ENCODE measurements around the gene TTBK1. TPM values are rescaled to one million over a fixed set of nuclear protein-coding genes. Genes with fewer than 3 reads are reported as not detected.

The TTBK1 gene
- total RNA-seq, 1 experiment from 2014 or later = not detected

- TF ChIP-seq, protein P1, sequence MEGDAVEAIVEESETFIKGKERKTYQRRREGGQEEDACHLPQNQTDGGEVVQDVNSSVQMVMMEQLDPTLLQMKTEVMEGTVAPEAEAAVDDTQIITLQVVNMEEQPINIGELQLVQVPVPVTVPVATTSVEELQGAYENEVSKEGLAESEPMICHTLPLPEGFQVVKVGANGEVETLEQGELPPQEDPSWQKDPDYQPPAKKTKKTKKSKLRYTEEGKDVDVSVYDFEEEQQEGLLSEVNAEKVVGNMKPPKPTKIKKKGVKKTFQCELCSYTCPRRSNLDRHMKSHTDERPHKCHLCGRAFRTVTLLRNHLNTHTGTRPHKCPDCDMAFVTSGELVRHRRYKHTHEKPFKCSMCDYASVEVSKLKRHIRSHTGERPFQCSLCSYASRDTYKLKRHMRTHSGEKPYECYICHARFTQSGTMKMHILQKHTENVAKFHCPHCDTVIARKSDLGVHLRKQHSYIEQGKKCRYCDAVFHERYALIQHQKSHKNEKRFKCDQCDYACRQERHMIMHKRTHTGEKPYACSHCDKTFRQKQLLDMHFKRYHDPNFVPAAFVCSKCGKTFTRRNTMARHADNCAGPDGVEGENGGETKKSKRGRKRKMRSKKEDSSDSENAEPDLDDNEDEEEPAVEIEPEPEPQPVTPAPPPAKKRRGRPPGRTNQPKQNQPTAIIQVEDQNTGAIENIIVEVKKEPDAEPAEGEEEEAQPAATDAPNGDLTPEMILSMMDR (conservative IDR thresholded peaks at IDR 0.05; ENCODE audit: low read depth, low read length) = no peak
- no peak for TF ChIP-seq EZH2 (IDR thresholded peaks at IDR 0.05; ENCODE audit: borderline replicate concordance, low read depth, low read length, poor library complexity, severe bottlenecking)
Measured at GRCh38 chr6:43310134-43310533, 66.9 kb downstream of the TTBK1 start.

DNA sequence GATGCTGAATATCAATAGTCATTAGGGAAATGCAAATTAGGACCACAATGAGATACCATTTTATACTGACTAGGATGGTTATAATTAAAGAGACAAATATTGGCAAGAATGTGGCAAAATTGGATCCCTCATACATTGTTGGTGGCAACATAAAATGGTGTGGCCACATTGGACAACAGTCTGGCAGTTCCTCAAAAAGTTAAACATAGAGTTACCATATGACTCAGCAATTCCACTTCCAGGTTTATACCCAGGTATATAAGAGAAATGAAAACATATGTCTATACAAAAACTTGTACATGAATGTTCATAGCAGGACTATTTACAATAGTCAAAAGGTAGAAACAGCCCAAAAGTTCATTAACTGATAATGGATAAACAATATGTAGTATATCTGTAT lies 67.3 kb downstream of the TTBK1 start:
- DNase-seq (ENCODE audit: low spot score) = no peak
- BruUV-seq (replicated peaks) = no TSS peak
- POLR2A ChIA-PET (ENCODE audit: low non-redundant PET) = no interaction called here

More at GRCh38 chr6:43310134-43310533, 66.9 kb downstream of the TTBK1 start:
- Histone ChIP-seq H3K36me3 (ENCODE audit: insufficient read depth, low read length, poor library complexity, severe bottlenecking) (no peaks in the 10 kb centered on the region), H3K27me3 (replicated peaks; ENCODE audit: insufficient read depth, low read depth, low read length, poor library complexity) (no peaks in the 10 kb centered on the region), H3K9me3 (ENCODE audit: low read depth, low read length, poor library complexity, severe bottlenecking) (no peaks in the 10 kb centered on the region), H3K27ac (ENCODE audit: low read depth, low read length, poor library complexity, severe bottlenecking) (no peak overlapping the region), H3K4me1 (ENCODE audit: insufficient read depth, low read length, poor library complexity, severe bottlenecking) (no peaks in the 10 kb centered on the region), H3K4me3 (ENCODE audit: low read depth, low read length, poor library complexity, severe bottlenecking) (no peak overlapping the region)
- no TSS peak for BruUV-seq (replicated peaks)
- intact Hi-C loops (cut with micrococcal nuclease; ENCODE audit: unreplicated experiment) = no loop called here
- CTCF ChIA-PET = no interaction called here
- POLR2A ChIA-PET (ENCODE audit: low non-redundant PET) = no interaction called here
- DNase-seq (ENCODE audit: low spot score) = no peak

GRCh38 chr6:43311666-43312065 lies 68.4 kb downstream of the TTBK1 start:
- TF ChIP-seq, protein P1 (conservative IDR thresholded peaks at IDR 0.05; ENCODE audit: low read depth, low read length) = no peak
- TF ChIP-seq EZH2 (IDR thresholded peaks at IDR 0.05; ENCODE audit: borderline replicate concordance, low read depth, low read length, poor library complexity, severe bottlenecking) = no peak
- intact Hi-C loops (cut with micrococcal nuclease; ENCODE audit: unreplicated experiment) = no loop called here

More for the DNA sequence above, 67.3 kb downstream of the TTBK1 start:
- CTCF ChIA-PET = no interaction called here
- no peak for TF ChIP-seq EZH2 (IDR thresholded peaks at IDR 0.05; ENCODE audit: borderline replicate concordance, low read depth, low read length, poor library complexity, severe bottlenecking)
- TF ChIP-seq, protein P1 (conservative IDR thresholded peaks at IDR 0.05; ENCODE audit: low read depth, low read length) = no peak
- no peaks in the 10 kb centered on the region for H3K36me3 ChIP-seq (ENCODE audit: insufficient read depth, low read length, poor library complexity, severe bottlenecking)
- no peaks in the 10 kb centered on the region for H3K4me1 ChIP-seq (ENCODE audit: insufficient read depth, low read length, poor library complexity, severe bottlenecking)
- no peak overlapping the region for H3K27ac ChIP-seq (ENCODE audit: low read depth, low read length, poor library complexity, severe bottlenecking)
- no peak overlapping the region for H3K4me3 ChIP-seq (ENCODE audit: low read depth, low read length, poor library complexity, severe bottlenecking)
- intact Hi-C loops (cut with micrococcal nuclease; ENCODE audit: unreplicated experiment) = no loop called here
- H3K27me3 ChIP-seq (replicated peaks; ENCODE audit: insufficient read depth, low read depth, low read length, poor library complexity) = no peaks in the 10 kb centered on the region
- no peaks in the 10 kb centered on the region for H3K9me3 ChIP-seq (ENCODE audit: low read depth, low read length, poor library complexity, severe bottlenecking)

More at GRCh38 chr6:43311666-43312065, 68.4 kb downstream of the TTBK1 start:
- H3K36me3 ChIP-seq (ENCODE audit: insufficient read depth, low read length, poor library complexity, severe bottlenecking) = no peaks in the 10 kb centered on the region
- no peak overlapping the region for H3K4me3 ChIP-seq (ENCODE audit: low read depth, low read length, poor library complexity, severe bottlenecking)
- no peaks in the 10 kb centered on the region for H3K4me1 ChIP-seq (ENCODE audit: insufficient read depth, low read length, poor library complexity, severe bottlenecking)
- H3K9me3 ChIP-seq (ENCODE audit: low read depth, low read length, poor library complexity, severe bottlenecking) = no peaks in the 10 kb centered on the region
- POLR2A ChIA-PET (ENCODE audit: low non-redundant PET) = interaction anchor here (0.6 kb wide), 1 partner anchor 15 kb away, joined by 3 read pairs; no protein-coding TSS in a partner anchor
- CTCF ChIA-PET = interaction anchor here (0.6 kb wide), 2 partner anchors 356 to 411 kb away, joined by 3 to 4 read pairs; no protein-coding TSS in a partner anchor
- H3K27ac ChIP-seq (ENCODE audit: low read depth, low read length, poor library complexity, severe bottlenecking) = no peak overlapping the region
- no peaks in the 10 kb centered on the region for H3K27me3 ChIP-seq (replicated peaks; ENCODE audit: insufficient read depth, low read depth, low read length, poor library complexity)
- DNase-seq (ENCODE audit: low spot score) = no peak
- no TSS peak for BruUV-seq (replicated peaks)

All from A673 (cell line).